ENCODE measurements around the gene LARGE1.

LARGE1 gene

DNA sequence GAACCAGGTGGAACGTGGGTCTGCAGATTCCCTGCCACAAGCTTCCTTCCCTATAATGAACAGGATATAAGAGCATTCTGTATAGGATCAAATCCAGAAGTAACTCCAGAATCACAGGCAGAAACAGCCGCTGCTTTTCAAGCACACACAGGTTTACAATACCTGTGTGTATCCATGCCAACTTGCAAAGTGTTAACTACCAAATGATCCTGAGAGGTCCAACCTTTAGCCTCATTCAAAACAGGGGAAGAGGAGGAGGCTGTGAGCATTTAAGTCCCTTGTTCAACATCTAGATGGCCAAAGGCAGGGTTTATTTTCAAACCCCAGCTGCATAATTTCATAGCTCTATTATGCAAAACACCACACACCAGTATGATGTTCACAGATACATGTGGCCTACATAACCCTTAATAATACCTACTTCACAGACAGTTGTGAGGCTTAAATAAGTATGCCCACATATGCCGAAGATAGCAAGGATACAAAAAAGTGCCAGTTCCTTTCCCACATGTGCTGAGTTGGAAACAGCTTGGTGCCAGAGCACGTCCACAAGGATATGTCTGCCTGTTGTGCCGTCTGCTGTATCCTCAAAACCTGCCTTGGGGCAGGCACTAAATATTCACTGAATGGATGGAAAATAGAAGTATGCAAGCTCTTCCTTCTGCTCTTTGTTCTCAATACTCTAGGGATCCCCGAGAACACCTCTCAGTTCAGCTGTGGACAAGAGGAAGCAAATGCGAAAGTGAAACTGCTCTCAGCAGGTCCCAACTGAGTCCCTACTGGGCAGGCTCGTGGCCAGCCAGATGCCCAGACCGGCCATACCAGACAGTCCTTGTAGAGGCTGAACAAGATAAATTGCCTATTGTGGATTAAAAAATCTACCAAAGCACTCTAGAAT, 66.8 kb downstream of the LARGE1 start:
- no peak for DNase-seq (ENCODE audit: low read depth)

DNA sequence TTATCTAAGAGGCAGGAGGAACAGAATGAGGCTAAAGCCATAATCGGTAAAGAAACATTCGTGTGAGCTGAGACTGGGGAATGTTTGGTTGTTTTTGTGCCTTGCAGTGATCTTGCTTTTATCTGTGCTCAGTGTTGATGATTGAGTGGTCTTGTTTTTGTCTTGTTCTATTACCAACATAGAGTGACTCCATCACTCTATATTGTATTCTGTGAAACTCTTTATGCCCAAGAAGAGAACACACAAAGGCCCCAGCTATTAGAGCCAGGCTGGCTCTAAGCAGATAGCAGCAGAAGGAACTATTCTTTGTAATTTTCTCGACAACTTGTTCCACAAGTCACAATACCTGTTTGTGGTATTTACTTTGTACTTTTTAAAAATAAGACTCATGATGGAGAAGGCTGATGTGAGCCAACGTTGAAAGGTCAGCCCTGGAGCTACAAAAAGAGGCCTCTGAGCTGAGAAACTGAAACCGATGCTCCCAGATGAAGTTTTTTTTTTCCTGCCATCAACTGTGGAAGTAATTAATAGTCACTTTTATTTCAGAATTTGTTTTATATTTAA, 68.4 kb downstream of the LARGE1 start:
- no peak for DNase-seq (ENCODE audit: low read depth)

GRCh38 chr22:33851240-33851639, 69.0 kb downstream of the LARGE1 start:
- DNase-seq (ENCODE audit: low read depth), result no peak

DNA sequence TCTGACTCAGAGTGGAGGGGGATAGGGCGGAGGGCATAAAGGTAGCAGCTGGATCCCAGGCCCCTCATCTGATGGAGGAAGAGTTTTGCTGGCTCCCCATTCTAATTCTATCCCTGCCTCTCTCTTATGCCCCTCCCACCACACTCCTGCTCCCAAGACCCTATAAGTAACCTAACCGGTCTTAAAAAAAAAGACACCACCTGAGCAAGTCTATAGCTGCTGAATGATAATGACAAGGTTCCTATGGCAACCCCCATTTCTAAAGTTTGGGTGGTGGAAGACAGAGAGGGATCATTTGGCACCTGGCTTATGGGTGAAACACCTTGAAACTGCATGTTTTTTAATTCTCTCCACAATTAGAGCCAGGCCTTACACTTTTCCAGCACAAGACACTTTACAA, 69.6 kb downstream of the LARGE1 start:
- DNase-seq (ENCODE audit: low read depth), result no peak

GRCh38 chr22:33850193-33850592, 70.1 kb downstream of the LARGE1 start:
- no peak for DNase-seq (ENCODE audit: low read depth)

DNA sequence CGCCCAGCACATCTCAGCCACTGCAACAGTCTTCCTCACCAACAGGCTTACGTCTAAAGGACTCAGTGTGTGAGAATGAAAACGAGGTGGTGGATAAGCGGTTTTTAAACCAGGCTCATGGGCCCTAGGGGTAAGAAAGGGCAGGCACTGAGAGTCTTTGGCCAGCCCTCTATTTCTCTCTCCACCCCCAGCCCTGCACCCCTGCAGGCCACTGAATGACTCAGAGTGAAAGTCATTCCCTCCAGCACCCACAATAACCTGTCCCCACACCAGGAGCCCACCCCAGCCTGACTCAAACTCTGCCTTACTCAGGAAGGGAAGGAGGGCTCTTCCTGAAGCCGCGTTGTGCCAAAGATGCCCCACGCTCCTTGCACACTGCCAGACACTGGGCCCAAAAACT, 72.0 kb downstream of the LARGE1 start:
- DNase-seq (ENCODE audit: low read depth), result no peak

- no peak for DNase-seq (ENCODE audit: low read depth)
Measured at GRCh38 chr22:33844273-33844672, 76.0 kb downstream of the LARGE1 start.

GRCh38 chr22:33842421-33843094, 77.7 kb downstream of the LARGE1 start:
- no peak for DNase-seq (ENCODE audit: low read depth)

- no peak for DNase-seq (ENCODE audit: low read depth)
Measured at GRCh38 chr22:33842006-33842354, 78.3 kb downstream of the LARGE1 start.

- no peak for DNase-seq (ENCODE audit: low read depth)
Measured at GRCh38 chr22:33841281-33842005, 78.8 kb downstream of the LARGE1 start.

GRCh38 chr22:33838644-33839043, 81.6 kb downstream of the LARGE1 start:
- no peak for DNase-seq (ENCODE audit: low read depth)

DNA sequence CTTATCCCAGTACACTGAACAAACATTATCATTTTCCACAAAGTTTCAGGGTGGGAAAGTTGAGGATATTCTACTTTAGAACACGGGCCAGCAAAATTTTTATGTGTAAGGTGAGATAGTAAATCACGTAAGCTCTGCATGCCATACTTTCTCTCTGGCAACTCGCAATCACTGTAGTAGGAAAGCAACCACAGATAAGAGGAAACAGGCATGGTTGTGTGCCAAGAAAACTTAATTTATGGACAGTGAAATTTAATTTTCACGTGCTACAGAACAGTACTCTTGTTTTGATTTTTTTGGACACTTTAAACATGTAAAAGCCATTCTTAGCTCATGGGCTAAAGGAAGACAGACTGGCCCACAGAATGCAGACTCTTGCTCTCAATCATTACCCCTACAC, 82.5 kb downstream of the LARGE1 start:
- DNase-seq (ENCODE audit: low read depth), result no peak

GRCh38 chr22:33835265-33835664, 85.0 kb downstream of the LARGE1 start:
- no peak for DNase-seq (ENCODE audit: low read depth)

DNA sequence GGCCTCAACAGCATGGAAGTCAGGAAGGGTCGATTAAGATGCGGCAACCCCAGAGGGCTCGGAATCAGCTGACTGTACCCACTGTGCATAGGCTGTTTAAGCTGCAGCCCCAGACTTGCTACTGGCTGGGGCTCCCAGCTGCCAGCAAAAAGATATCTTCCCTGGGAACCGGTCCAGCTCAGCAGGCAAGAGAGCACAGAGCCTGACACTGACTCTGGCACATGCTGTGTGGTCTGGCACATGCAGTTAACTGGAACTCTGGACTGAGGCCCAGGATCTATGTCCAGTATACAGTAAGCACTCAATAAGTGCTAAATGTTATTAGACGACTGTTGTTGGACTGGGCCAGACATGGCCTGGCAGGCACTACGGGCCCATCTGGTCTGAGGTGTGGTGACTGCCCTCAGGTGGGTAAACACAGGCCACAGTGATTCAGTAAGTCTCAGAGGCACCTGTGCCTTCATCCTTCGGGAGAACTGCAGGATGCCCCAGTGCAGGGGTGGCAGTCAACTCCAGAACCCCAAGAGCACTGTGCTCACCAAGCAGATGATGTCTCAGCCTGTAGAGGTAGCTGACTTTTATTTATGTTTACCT, 87.6 kb downstream of the LARGE1 start:
- DNase-seq (ENCODE audit: low read depth), result no peak

DNA sequence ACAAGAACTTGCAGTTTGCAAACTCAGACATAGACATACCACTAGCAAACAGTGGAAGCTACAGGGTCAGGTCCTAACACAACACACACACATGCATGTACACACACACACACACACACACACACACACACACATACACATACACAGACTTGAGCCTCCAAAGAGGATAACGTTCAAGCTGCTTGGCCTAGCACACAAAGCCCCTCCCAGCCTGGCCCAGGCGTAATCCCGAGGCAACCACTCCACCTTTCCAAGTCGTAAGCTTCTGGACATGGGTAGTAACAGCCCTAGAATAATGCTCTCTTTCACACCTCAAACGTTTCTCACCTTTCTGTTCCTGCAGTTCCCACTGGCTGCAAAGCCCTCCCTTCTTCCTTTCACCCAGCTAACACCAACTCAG, 88.6 kb downstream of the LARGE1 start:
- no peak for DNase-seq (ENCODE audit: low read depth)

DNA sequence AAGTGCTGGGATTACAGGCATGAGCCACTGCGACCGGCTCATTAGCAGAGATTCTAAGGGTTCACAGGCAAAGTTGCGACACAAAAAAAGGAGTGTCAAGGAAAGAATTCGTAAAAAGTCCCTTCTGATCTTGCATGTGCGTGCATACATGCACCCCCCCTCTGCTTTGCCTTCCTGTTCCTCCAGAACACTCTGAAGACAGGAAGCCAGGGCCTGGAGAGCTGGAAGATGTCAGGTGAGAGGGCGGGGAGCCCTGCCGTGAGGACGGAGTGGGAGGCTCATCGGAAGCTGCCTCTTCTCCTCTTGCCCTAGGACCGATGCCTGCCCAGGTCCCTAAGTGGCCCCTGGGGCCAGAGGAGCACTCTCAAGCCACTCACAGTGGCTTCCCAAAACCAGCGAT, 89.1 kb downstream of the LARGE1 start:
- no peak for DNase-seq (ENCODE audit: low read depth)

- DNase-seq (ENCODE audit: low read depth), result no peak
Measured at GRCh38 chr22:33829546-33830280, 90.6 kb downstream of the LARGE1 start.

DNA sequence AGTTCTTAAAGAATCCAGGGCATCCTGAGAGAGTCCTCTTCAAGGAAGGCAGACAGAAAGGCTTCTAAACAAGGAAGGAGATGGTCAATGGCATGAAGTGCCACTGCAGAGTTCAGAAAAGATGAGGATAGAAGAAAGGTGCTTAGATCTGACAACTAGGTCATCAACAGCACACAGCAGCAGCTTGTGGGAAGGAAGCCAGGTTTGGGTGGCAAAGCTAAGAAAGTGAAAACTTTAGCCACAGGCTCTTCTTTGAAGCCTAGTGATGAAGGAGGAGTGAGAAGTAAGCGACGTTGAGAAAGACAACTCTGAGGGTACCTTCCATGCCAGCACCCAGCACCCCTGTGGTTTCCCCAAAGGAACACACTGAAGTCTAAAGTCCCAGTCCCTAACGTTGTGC, 92.0 kb downstream of the LARGE1 start:
- DNase-seq (ENCODE audit: low read depth), result no peak

DNA sequence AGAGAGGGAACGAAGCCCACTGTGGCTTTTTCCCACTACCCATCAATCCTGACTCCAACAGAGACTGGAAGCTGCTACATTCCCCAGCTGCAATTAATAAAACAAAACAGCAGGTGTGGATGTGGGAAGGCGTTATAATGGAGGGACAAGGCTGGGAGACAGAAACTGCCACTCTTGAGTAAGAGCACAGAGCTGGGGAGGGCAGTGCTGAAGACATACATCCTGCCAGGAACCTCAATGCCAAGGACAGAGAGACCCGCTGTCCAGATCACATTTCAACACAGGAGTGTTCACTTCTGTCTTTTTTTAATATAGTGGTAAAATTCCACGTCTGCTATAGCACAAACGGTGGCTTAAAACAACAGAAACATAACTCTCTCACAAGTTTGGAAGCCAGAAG, 94.5 kb downstream of the LARGE1 start:
- no peak for DNase-seq (ENCODE audit: low read depth)

DNA sequence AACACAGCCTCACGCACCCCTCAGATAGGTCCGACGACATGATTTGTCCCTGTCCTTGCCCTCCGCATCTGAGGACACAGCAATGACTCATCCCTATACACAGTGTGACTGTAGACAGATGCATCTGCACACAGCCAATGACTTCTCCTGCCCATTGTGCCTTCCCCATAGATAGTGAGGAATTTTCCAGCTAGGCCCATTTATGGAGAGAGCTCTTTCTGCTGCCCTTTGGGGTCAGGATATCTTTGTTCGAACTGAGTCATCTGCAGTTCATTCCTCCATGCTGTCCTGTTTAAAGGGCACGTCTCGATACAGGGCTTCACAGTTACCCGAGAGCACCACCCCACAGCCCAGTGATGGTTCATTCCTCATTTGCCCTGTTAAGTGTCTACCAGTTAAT, 96.7 kb downstream of the LARGE1 start:
- no peak for DNase-seq (ENCODE audit: low read depth)

- no peak for DNase-seq (ENCODE audit: low read depth)
Measured at GRCh38 chr22:33821290-33821689, 99.0 kb downstream of the LARGE1 start.

DNA sequence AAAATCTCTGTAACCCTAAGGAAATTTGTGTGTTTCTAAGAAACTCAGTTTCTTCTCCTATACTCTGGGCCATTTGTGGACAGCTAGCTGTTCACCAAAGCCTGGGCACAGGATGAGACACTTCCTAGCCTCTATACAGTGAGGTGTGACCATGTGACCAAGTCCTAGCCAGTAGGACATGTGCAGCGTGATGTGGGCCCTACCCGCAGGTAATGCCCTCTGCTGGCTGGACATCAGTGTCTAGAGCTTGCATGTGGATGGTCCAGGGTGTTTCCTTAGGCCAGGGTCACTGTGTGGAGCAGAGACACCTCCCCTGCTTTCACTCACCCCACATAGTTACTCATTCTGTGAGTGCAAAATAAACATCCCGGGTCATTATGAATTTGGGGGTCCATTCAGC, 100.5 kb downstream of the LARGE1 start:
- DNase-seq (ENCODE audit: low read depth), result no peak

Measured in HS-27A (cell line).